HepG2 (cell line): Measurements from ENCODE around the gene M1AP. TPM values are rescaled to one million over a fixed set of nuclear protein-coding genes. Genes with fewer than 3 reads are reported as not detected.

Experiments
- CBFB ChIP-seq: sonication (generic); formaldehyde crosslinking; IDR thresholded peaks from 2 replicates; pipeline ENCODE4 v1.4.0; 2020; ENCODE audit warnings: missing genetic modification reagents
- MYNN ChIP-seq: sonication (generic); formaldehyde crosslinking; IDR thresholded peaks from 2 replicates; pipeline ENCODE4 v1.4.0; 2020; ENCODE audit warnings: mild to moderate bottlenecking, low read depth, missing genetic modification reagents
- NR2F2 ChIP-seq: IDR thresholded peaks from 2 replicates; pipeline ENCODE4 v1.6.1; 2012; ENCODE audit warnings: low read depth, inconsistent platforms, borderline replicate concordance
- TCF12 ChIP-seq, 2 experiments: fragments of 450-650 bp in 1 of 2; sonication (generic) in 1 of 2; formaldehyde crosslinking in 1 of 2; IDR thresholded peaks; 2 replicates each; pipeline versions ENCODE4 v1.6.1 to v1.8.0; 2017 to 2022; ENCODE audit warnings: antibody characterized with exemption in 1 of 2, mild to moderate bottlenecking in 1 of 2, missing genetic modification reagents in 1 of 2, moderate library complexity in 1 of 2
- ZNF773 ChIP-seq: sonication (generic); formaldehyde crosslinking; IDR thresholded peaks from 2 replicates; pipeline ENCODE4 v1.4.0; 2020; ENCODE audit warnings: missing genetic modification reagents, borderline replicate concordance
- polyA plus RNA-seq, 8 experiments: library from polyadenylated mRNA; depleted of rRNA in 3 of 8; stranded (reverse) in 7 of 8; unstranded in 1 of 8; fragments of >200 nt; fragmentation: Illumina TruSeq in 4 of 8; extraction: Trizol in 4 of 8; gene quantifications; 2 replicates each; pipeline versions ENCODE4 v1.2.1 to v1.2.3, GENCODE V29; 2011 to 2016; ENCODE audit warnings: low read depth in 4 of 8, missing spikeins in 1 of 8, mixed read lengths in 1 of 8; ENCODE audit not compliant: insufficient read depth in 1 of 8
- total RNA-seq, 5 experiments: library from RNA; depleted of rRNA; stranded (reverse); fragments of >200 nt; fragmentation: Illumina TruSeq; extraction: Trizol; gene quantifications; 2 replicates each; pipeline ENCODE4 v1.2.3, GENCODE V29; 2016; ENCODE audit warnings: low read depth in 1 of 5
- TF ChIP-seq, protein P1 (sequence below): conservative IDR thresholded peaks from 2 replicates; pipeline ENCODE4 v1.6.1; 2018; ENCODE audit warnings: missing genetic modification reagents
- TF ChIP-seq, protein P2 (sequence below): sonication (generic); formaldehyde crosslinking; IDR thresholded peaks from 2 replicates; pipeline ENCODE4 v1.4.0; 2020; ENCODE audit warnings: missing genetic modification reagents
- TF ChIP-seq, protein P3 (sequence below): sonication (generic); formaldehyde crosslinking; IDR thresholded peaks from 2 replicates; pipeline ENCODE4 v1.5.0; 2020; ENCODE audit warnings: mild to moderate bottlenecking, missing genetic modification reagents, borderline replicate concordance
- TF ChIP-seq, protein P4 (sequence below): sonication (generic); formaldehyde crosslinking; IDR thresholded peaks from 2 replicates; pipeline ENCODE4 v1.5.0; 2020; ENCODE audit warnings: mild to moderate bottlenecking, missing genetic modification reagents, moderate library complexity

Gene M1AP
- total and polyA plus RNA-seq, 2 of the 13 experiments (the other 11 are each of a cell fraction or from before 2014, with no cell fraction given): not detected

DNA sequence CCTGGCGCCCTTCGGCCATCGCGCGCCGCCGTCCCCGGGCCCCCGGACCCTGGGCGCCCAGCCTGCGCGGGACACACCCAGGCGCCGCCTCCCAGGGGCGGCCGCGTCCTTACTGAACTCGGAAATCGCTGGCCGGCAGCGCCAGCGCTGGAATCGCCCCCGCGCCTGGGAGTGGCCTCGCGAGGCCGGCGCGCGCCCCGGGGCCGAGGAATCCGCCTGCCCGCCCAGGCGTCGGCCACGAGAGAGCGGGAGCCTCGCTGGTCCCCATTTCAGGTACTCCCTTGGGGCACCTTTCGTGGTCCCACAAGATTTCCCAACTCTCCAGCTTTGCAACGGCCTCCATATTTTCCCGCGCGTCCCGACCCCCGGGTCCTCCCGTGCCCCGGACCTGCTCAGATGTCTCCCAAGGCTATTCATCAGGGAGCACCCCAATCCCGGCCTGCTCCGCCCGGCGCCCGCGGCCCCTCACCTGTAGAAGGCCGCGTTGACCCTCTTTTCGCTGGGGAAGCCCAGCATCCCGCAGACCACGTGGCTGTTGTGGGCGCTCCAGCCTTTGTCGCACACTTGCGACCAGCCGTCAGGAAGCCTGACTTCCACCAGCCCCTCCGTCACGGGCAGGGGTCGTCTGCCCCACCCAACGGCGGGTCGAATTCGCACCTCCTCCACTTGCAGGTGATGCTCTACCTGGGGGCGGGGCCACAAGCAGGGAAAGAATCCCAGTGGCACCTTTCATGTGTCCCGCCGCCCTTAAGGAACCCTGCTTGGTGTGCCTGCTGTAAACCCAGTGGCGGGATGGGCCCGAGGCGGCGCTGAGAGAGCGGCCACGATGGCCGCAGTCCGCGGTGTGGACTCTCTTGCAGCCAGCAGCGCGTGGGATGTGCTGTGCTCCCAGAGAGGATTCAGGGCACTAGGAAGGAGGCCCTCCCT, 99.0 kb downstream of the M1AP start (continued):
- TF ChIP-seq TCF12 (IDR thresholded peaks at IDR 0.05) (no peak), TCF12 (CRISPR knock-in tag; IDR thresholded peaks at IDR 0.05) (0 out of 2 replicates have a peak, but pooled peaks have one; percentile 26), ZNF773 (CRISPR knock-in tag) (0 out of 2 replicates have a peak, but pooled peaks have one; percentile 20), CBFB (CRISPR knock-in tag) (0 out of 2 replicates have a peak, but pooled peaks have one; percentile 17), NR2F2 (no peak), MYNN (no peak)
- TF ChIP-seq, protein P1, sequence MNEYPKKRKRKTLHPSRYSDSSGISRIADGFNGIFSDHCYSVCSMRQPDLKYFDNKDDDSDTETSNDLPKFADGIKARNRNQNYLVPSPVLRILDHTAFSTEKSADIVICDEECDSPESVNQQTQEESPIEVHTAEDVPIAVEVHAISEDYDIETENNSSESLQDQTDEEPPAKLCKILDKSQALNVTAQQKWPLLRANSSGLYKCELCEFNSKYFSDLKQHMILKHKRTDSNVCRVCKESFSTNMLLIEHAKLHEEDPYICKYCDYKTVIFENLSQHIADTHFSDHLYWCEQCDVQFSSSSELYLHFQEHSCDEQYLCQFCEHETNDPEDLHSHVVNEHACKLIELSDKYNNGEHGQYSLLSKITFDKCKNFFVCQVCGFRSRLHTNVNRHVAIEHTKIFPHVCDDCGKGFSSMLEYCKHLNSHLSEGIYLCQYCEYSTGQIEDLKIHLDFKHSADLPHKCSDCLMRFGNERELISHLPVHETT: peak; percentile 49; the same call in 1 of the 2 replicates
- TF ChIP-seq, protein P2, sequence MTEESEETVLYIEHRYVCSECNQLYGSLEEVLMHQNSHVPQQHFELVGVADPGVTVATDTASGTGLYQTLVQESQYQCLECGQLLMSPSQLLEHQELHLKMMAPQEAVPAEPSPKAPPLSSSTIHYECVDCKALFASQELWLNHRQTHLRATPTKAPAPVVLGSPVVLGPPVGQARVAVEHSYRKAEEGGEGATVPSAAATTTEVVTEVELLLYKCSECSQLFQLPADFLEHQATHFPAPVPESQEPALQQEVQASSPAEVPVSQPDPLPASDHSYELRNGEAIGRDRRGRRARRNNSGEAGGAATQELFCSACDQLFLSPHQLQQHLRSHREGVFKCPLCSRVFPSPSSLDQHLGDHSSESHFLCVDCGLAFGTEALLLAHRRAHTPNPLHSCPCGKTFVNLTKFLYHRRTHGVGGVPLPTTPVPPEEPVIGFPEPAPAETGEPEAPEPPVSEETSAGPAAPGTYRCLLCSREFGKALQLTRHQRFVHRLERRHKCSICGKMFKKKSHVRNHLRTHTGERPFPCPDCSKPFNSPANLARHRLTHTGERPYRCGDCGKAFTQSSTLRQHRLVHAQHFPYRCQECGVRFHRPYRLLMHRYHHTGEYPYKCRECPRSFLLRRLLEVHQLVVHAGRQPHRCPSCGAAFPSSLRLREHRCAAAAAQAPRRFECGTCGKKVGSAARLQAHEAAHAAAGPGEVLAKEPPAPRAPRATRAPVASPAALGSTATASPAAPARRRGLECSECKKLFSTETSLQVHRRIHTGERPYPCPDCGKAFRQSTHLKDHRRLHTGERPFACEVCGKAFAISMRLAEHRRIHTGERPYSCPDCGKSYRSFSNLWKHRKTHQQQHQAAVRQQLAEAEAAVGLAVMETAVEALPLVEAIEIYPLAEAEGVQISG: peak; percentile 17; the same call in 1 of the 2 replicates
- TF ChIP-seq, protein P3, sequence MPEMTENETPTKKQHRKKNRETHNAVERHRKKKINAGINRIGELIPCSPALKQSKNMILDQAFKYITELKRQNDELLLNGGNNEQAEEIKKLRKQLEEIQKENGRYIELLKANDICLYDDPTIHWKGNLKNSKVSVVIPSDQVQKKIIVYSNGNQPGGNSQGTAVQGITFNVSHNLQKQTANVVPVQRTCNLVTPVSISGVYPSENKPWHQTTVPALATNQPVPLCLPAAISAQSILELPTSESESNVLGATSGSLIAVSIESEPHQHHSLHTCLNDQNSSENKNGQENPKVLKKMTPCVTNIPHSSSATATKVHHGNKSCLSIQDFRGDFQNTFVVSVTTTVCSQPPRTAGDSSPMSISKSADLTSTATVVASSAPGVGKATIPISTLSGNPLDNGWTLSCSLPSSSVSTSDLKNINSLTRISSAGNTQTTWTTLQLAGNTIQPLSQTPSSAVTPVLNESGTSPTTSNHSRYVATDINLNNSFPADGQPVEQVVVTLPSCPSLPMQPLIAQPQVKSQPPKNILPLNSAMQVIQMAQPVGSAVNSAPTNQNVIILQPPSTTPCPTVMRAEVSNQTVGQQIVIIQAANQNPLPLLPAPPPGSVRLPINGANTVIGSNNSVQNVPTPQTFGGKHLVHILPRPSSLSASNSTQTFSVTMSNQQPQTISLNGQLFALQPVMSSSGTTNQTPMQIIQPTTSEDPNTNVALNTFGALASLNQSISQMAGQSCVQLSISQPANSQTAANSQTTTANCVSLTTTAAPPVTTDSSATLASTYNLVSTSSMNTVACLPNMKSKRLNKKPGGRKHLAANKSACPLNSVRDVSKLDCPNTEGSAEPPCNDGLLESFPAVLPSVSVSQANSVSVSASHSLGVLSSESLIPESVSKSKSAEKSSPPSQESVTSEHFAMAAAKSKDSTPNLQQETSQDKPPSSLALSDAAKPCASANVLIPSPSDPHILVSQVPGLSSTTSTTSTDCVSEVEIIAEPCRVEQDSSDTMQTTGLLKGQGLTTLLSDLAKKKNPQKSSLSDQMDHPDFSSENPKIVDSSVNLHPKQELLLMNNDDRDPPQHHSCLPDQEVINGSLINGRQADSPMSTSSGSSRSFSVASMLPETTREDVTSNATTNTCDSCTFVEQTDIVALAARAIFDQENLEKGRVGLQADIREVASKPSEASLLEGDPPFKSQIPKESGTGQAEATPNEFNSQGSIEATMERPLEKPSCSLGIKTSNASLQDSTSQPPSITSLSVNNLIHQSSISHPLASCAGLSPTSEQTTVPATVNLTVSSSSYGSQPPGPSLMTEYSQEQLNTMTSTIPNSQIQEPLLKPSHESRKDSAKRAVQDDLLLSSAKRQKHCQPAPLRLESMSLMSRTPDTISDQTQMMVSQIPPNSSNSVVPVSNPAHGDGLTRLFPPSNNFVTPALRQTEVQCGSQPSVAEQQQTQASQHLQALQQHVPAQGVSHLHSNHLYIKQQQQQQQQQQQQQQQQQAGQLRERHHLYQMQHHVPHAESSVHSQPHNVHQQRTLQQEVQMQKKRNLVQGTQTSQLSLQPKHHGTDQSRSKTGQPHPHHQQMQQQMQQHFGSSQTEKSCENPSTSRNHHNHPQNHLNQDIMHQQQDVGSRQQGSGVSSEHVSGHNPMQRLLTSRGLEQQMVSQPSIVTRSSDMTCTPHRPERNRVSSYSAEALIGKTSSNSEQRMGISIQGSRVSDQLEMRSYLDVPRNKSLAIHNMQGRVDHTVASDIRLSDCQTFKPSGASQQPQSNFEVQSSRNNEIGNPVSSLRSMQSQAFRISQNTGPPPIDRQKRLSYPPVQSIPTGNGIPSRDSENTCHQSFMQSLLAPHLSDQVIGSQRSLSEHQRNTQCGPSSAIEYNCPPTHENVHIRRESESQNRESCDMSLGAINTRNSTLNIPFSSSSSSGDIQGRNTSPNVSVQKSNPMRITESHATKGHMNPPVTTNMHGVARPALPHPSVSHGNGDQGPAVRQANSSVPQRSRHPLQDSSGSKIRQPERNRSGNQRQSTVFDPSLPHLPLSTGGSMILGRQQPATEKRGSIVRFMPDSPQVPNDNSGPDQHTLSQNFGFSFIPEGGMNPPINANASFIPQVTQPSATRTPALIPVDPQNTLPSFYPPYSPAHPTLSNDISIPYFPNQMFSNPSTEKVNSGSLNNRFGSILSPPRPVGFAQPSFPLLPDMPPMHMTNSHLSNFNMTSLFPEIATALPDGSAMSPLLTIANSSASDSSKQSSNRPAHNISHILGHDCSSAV (CRISPR knock-in tag): no peak
- TF ChIP-seq, protein P4, sequence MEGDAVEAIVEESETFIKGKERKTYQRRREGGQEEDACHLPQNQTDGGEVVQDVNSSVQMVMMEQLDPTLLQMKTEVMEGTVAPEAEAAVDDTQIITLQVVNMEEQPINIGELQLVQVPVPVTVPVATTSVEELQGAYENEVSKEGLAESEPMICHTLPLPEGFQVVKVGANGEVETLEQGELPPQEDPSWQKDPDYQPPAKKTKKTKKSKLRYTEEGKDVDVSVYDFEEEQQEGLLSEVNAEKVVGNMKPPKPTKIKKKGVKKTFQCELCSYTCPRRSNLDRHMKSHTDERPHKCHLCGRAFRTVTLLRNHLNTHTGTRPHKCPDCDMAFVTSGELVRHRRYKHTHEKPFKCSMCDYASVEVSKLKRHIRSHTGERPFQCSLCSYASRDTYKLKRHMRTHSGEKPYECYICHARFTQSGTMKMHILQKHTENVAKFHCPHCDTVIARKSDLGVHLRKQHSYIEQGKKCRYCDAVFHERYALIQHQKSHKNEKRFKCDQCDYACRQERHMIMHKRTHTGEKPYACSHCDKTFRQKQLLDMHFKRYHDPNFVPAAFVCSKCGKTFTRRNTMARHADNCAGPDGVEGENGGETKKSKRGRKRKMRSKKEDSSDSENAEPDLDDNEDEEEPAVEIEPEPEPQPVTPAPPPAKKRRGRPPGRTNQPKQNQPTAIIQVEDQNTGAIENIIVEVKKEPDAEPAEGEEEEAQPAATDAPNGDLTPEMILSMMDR (CRISPR knock-in tag): peak; percentile 11; the same call in 1 of the 2 replicates
